K562 (cell line): ENCODE data around the gene FBXO44. TPM values are rescaled to one million over a fixed set of nuclear protein-coding genes. Genes with fewer than 3 reads are reported as not detected.

Source experiments
- CBX8 ChIP-seq: fragments of 200-600 bp; sonication (generic); IDR thresholded peaks from 2 replicates; pipeline ENCODE4 v1.6.1; 2012; ENCODE audit warnings: borderline replicate concordance, mixed run types, low read depth, mild to moderate bottlenecking, moderate library complexity, mixed read lengths, low read length, control low read depth, inconsistent platforms; ENCODE audit not compliant: poor library complexity, severe bottlenecking; ENCODE audit errors: extremely low read depth
- CREM ChIP-seq: IDR thresholded peaks from 2 replicates; pipeline ENCODE4 v1.6.1; 2014; ENCODE audit warnings: antibody characterized with exemption, low read depth
- EHMT2 ChIP-seq: fragments of 450-650 bp; IDR thresholded peaks from 2 replicates; pipeline ENCODE4 v1.6.1; 2018; ENCODE audit warnings: antibody characterized with exemption
- ERF ChIP-seq: fragments of 450-650 bp; formaldehyde crosslinking; IDR thresholded peaks from 2 replicates; pipeline ENCODE4 v1.4.0; 2020; ENCODE audit warnings: mild to moderate bottlenecking, mixed read lengths
- GABPA ChIP-seq: fragments of 200-800 bp; sonication (Bioruptor generic); conservative IDR thresholded peaks from 2 replicates; pipeline ENCODE4 v1.6.1; 2016; ENCODE audit warnings: low read depth, missing genetic modification characterization, missing compliant biosample characterization
- HDGF ChIP-seq: fragments of 450-650 bp; IDR thresholded peaks from 2 replicates; pipeline ENCODE4 v1.6.1; 2016
- HMG20B ChIP-seq: fragments of 250-450 bp; sonication (Bioruptor Pico); IDR thresholded peaks from 2 replicates; pipeline ENCODE4 v1.5.0; 2021; ENCODE audit warnings: mild to moderate bottlenecking
- NEUROD1 ChIP-seq: fragments of 150-350 bp; IDR thresholded peaks from 2 replicates; pipeline ENCODE4 v1.6.1; 2014; ENCODE audit warnings: borderline replicate concordance, low read length, low read depth; ENCODE audit not compliant: partially characterized antibody
- NR1H2 ChIP-seq: sonication (generic); formaldehyde crosslinking; IDR thresholded peaks from 2 replicates; pipeline ENCODE4 v1.4.0; 2020; ENCODE audit warnings: mild to moderate bottlenecking, missing genetic modification reagents
- NRF1 ChIP-seq, 2 experiments: fragments of 450-650 bp; IDR thresholded peaks in 1 of 2; conservative IDR thresholded peaks in 1 of 2; 2 replicates each; pipeline ENCODE4 v1.6.1; 2014; ENCODE audit warnings: mild to moderate bottlenecking in 2 of 2
- RBM14 ChIP-seq: fragments of 200-400 bp; formaldehyde crosslinking; IDR thresholded peaks from 2 replicates; pipeline ENCODE4 v1.6.1; 2018; ENCODE audit warnings: low read depth, mild to moderate bottlenecking, low read length, moderate library complexity, borderline replicate concordance; ENCODE audit not compliant: insufficient read depth
- SIX5 ChIP-seq, 2 experiments: IDR thresholded peaks; 2 replicates each; pipeline ENCODE4 v1.6.1; 2011; ENCODE audit warnings: low read length in 2 of 2, borderline replicate concordance in 1 of 2, low read depth in 1 of 2, mild to moderate bottlenecking in 1 of 2, moderate library complexity in 1 of 2; ENCODE audit not compliant: insufficient read depth in 1 of 2
- SNIP1 ChIP-seq: fragments of 450-650 bp; IDR thresholded peaks from 2 replicates; pipeline ENCODE4 v1.7.1; 2017; ENCODE audit warnings: low read depth, mild to moderate bottlenecking
- SNRNP70 ChIP-seq: fragments of 200-400 bp; formaldehyde crosslinking; optimal IDR thresholded peaks from 2 replicates; pipeline ENCODE3; 2017; ENCODE audit warnings: low read depth, low read length
- TAF1 ChIP-seq: IDR thresholded peaks from 2 replicates; pipeline ENCODE4 v1.6.1; 2011; ENCODE audit warnings: mild to moderate bottlenecking, low read length, moderate library complexity; ENCODE audit not compliant: insufficient read depth, control insufficient read depth, severe bottlenecking; ENCODE audit errors: extremely low read depth
- TAL1 ChIP-seq: fragments of 450-650 bp; IDR thresholded peaks from 2 replicates; pipeline ENCODE4 v1.6.1; 2016; ENCODE audit warnings: mild to moderate bottlenecking
- THRA ChIP-seq: fragments of 450-650 bp; IDR thresholded peaks from 2 replicates; pipeline ENCODE4 v1.6.1; 2017; ENCODE audit warnings: mild to moderate bottlenecking, moderate library complexity
- YBX1 ChIP-seq: fragments of 450-650 bp; IDR thresholded peaks from 2 replicates; pipeline ENCODE4 v1.7.1; 2016; ENCODE audit warnings: mild to moderate bottlenecking
- ZBTB1 ChIP-seq: sonication (generic); formaldehyde crosslinking; IDR thresholded peaks from 2 replicates; pipeline ENCODE4 v1.8.1; 2023; ENCODE audit warnings: missing genetic modification reagents, low read depth, mild to moderate bottlenecking, borderline replicate concordance
- ZBTB11 ChIP-seq, 3 experiments: fragments of 200-800 bp in 1 of 3; fragments of 250-450 bp in 1 of 3; fragments of 450-650 bp in 1 of 3; sonication (Bioruptor Pico) in 1 of 3; sonication (Bioruptor generic) in 1 of 3; formaldehyde crosslinking in 1 of 3; IDR thresholded peaks; 2 replicates each; pipeline versions ENCODE4 v1.6.1 to v1.8.0; 2016 to 2022; ENCODE audit warnings: mild to moderate bottlenecking in 2 of 3, missing genetic modification characterization in 2 of 3, missing compliant biosample characterization in 1 of 3, moderate library complexity in 1 of 3
- ZNF239 ChIP-seq: fragments of 250-450 bp; sonication (Bioruptor Pico); IDR thresholded peaks from 2 replicates; pipeline ENCODE4 v1.4.0; 2020; ENCODE audit warnings: mild to moderate bottlenecking
- ZNF311 ChIP-seq: fragments of 250-450 bp; sonication (Bioruptor Pico); IDR thresholded peaks from 2 replicates; pipeline ENCODE4 v1.4.0; 2020; ENCODE audit warnings: mild to moderate bottlenecking, moderate library complexity
- ZZZ3 ChIP-seq: fragments of 450-650 bp; IDR thresholded peaks from 2 replicates; pipeline ENCODE4 v1.6.1; 2016; ENCODE audit warnings: antibody characterized with exemption, mild to moderate bottlenecking, moderate library complexity
- polyA plus RNA-seq, 8 experiments: library from polyadenylated mRNA; depleted of rRNA in 4 of 8; stranded (reverse) in 5 of 8; unstranded in 3 of 8; fragments of >200 nt; fragmentation: Nextera tagmentation in 2 of 8; fragmentation: Illumina TruSeq in 1 of 8; extraction: Ambion mirVana in 2 of 8; extraction: Trizol in 1 of 8; gene quantifications; 2 replicates each; pipeline versions ENCODE4 v1.2.1 to v1.2.3, GENCODE V29; 2011 to 2014; ENCODE audit warnings: inconsistent platforms in 1 of 8, missing spikeins in 1 of 8
- total RNA-seq, 7 experiments: library from RNA; depleted of rRNA in 6 of 7; stranded (reverse); fragments of >200 nt in 6 of 7; fragmentation: Illumina TruSeq in 2 of 7; extraction: Trizol in 2 of 7; gene quantifications; 2 replicates each; pipeline versions ENCODE4 v1.2.1 to v1.2.3, GENCODE V29; 2011 to 2021; ENCODE audit warnings: low replicate concordance in 1 of 7
- TF ChIP-seq, protein P1 (sequence below): sonication (generic); formaldehyde crosslinking; IDR thresholded peaks from 2 replicates; pipeline ENCODE4 v1.9.0; 2022; ENCODE audit warnings: mild to moderate bottlenecking, missing genetic modification reagents

Gene FBXO44
- total and polyA plus RNA-seq, 9 of the 15 experiments (the other 6 are each of a cell fraction or from before 2014, with no cell fraction given): 0.69 to 20.9 (median 6.7) TPM

GRCh38 chr1:11654137-11654938 lies at the start of gene FBXO44, which contains the start of gene FBXO2 (continued):
- no peak for TF ChIP-seq ZBTB11 (CRISPR knock-in tag; IDR thresholded peaks at IDR 0.05)
- TF ChIP-seq GABPA (tag): no peak
- no peak for TF ChIP-seq HDGF
- no peak for TF ChIP-seq TAL1
- TF ChIP-seq TAF1: no peak
- no peak for TF ChIP-seq THRA
- no peak for TF ChIP-seq NEUROD1
- TF ChIP-seq YBX1: no peak
- TF ChIP-seq CREM: peak; percentile 30; the same call in 1 of the 2 replicates
- no peak for TF ChIP-seq CBX8
- TF ChIP-seq HMG20B (CRISPR knock-in tag): no peak
- no peak for TF ChIP-seq SNRNP70
- no peak for TF ChIP-seq ERF (CRISPR knock-in tag)
- no peak for TF ChIP-seq NR1H2 (CRISPR knock-in tag)
- no peak for TF ChIP-seq ZNF239 (CRISPR knock-in tag)
- TF ChIP-seq EHMT2: no peak
- no peak for TF ChIP-seq SNIP1
- TF ChIP-seq, protein P1, sequence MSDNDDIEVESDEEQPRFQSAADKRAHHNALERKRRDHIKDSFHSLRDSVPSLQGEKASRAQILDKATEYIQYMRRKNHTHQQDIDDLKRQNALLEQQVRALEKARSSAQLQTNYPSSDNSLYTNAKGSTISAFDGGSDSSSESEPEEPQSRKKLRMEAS: no peak
- TF ChIP-seq RBM14: no peak
- TF ChIP-seq ZZZ3: no peak
- no peak for TF ChIP-seq SIX5 (IDR thresholded peaks at IDR 0.05; ENCODE audit: borderline replicate concordance in 1 of 2, insufficient read depth in 1 of 2, low read depth in 1 of 2, low read length in 2 of 2)
- TF ChIP-seq NRF1 (conservative IDR thresholded peaks at IDR 0.05 in 1 of 2, IDR thresholded peaks at IDR 0.05 in 1 of 2): peak; percentile 60 to 62; a peak in 3 of 4 replicates
- TF ChIP-seq ZNF311 (CRISPR knock-in tag): no peak
- no peak for TF ChIP-seq ZBTB1 (CRISPR knock-in tag)
